GM19455 (cell line): ENCODE measurements around the gene ANKRD17.
A peak's percentile ranks its signal among the peaks of the same experiment; 100 is the strongest.
"Not testable (repeated sequence)": the region's sequence is repeated elsewhere in the genome, so short reads cannot be mapped to it uniquely, and the experiment has no call there.

Experiments
- ATAC-seq: cut with Tn5 transposase; IDR thresholded peaks from one replicate; pipeline ENCODE4 v1.9.1; 2021; ENCODE audit not compliant: unreplicated experiment

Gene ANKRD17

DNA sequence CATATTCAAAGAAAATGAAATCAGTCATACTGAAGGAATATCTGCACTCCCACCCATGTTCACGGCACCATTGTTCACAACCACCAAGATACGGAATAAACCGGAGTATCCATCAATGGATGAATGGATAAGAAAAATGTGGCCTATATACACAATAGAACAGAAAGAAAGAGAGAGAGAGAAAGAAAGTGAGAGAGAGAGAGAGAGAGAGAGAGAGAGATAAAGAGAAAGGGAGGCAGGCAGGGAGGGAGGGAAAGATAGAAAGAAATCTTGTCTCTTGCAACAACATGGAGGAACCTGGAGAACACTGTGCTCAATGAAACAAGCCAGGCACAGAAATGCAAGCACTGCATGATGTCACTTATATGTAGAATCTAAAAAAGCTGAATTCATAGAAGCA, 52.4 kb downstream of the ANKRD17 start:
- ATAC-seq = no peak

- no peak for ATAC-seq
Observed at GRCh38 chr4:73205482-73205881, 53.1 kb downstream of the ANKRD17 start.

DNA sequence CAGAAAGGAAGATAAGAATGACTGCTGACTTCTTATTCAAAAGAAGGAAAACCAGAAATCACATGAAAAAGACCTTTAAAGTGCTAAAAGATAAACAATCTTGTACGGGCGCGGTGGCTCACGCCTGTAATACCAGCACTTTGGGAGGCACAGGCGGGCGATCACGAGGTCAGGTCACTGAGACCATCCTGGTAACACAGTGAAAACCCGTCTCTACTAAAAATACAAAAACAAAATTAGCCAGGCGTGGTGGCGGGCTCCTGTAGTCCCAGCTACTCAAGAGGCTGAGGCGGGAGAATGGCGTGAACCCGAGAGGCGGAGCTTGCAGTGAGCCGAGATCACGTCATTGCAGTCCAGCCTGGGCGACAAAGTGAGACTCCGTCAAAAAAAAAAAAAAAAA, 54.6 kb downstream of the ANKRD17 start:
- ATAC-seq = not testable (repeated sequence)

GRCh38 chr4:73197220-73197619, 61.4 kb downstream of the ANKRD17 start:
- ATAC-seq = no peak

- ATAC-seq = no peak
Observed at GRCh38 chr4:73194064-73194463, 64.5 kb downstream of the ANKRD17 start.

DNA sequence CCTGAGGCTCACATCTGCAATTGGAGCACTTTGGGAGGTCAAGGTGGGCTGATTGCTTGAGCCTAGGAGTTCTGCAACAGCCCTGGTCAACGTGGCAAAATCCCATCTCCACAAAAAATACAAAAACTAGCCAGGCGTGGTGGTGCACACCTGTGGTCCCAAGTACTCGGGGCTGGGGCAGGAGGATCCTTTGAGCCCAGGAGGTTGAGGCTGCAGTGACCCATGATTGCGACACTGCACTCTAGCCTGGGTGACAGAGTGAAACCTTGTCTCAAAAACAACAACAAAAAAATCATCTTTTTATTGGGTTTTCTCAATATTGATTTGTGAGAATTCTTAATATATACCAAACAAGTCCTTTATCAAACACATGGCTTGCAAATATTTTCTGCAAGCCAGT, 64.9 kb downstream of the ANKRD17 start:
- peak; percentile 15 for ATAC-seq

DNA sequence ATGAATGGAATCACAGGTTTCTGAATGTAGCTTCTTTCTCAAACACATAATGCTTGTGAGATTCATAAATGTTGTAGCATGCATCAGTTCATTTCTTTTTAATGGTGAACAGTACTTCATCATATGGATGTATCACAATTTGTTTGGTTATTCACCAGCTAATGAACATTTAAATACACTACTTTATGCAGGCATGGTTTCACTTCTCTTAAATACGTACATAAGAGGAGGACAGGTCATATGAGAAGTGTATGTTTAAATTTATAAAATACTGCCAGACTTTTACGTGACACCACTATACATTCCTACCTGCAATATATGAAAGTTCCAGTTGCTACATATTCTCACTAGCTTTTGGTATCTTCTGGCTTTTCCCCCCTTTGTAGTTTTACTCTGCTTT, 65.4 kb downstream of the ANKRD17 start:
- ATAC-seq = peak; percentile 55

DNA sequence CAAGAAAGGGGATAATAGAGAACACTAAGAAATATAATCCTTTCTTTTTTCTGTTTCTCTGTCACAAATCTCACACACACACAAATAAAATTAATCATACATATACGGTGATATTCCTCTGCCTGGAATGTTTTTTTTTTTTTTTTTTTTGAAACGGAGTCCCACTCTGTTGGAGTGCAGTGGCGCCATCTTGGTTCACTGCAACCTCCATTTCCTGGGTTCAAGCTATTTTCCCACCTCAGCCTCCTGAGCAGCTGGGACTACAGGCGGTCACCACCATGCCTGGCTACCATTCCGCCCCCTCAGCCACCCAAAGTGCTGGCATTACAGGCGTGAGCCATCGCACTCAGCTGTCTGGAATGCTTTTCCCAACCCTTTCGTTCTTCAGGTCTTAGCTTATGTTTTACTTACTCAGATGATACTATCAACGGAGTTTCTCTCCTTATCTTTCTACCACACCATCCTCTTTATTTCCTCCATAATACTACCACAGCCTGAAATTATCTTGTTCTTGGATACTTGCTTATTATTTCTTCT, 69.3 kb downstream of the ANKRD17 start:
- no peak for ATAC-seq

DNA sequence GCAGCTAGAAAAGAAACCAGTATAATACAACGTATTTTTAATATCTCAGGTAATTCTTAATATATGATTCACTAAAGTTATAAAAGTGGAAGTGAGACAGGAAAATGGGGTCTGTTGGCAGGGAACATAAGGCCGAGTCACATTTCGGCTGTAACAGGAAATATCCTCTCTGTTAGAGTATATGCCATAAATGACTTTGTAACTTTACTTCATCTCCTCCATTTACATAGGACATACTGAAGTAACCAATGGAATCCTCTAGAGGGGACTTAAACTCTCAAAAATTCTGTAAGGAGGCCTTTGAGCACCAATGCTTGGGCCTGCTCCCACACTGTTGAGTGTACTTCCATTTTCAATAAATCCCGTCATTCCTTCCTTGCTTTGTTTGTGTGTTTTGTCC, 71.3 kb downstream of the ANKRD17 start:
- peak; percentile 64 for ATAC-seq

DNA sequence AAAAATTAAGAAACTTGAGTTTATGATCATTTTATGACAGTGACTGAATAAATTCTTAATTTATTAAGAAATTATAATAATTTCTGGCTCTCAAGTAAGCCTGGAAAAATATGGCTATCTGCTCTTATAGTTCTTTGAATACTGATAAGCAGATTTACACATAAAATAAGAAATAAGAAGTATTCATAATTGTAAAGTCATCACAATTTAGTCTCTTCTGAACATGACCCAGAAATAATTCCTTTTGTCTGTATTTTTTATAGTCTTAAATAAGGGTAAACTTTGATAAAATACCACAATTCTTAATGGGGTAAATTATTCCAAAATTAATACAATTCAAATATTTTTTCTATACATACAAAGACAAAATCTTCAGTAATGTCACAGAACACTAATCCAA, 72.7 kb downstream of the ANKRD17 start:
- ATAC-seq = no peak

DNA sequence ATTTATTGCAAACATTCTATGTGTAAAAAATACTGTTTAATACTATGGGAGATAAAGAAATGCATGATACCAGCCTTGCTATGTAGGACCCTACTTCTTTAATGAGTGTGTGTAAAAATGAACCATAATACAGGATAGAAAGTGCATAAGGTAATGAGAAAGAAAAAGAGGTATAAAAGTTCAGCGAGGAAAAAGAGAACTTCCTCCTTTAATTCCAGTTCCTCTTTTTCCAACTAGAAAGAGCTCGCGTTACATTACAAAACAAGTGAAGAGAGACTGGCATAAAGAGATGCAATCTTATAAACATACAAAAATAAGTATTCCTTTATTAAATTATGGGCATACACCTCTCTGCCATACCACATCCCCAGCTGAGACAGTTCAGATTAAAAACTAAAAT, 77.4 kb downstream of the ANKRD17 start:
- no peak for ATAC-seq

DNA sequence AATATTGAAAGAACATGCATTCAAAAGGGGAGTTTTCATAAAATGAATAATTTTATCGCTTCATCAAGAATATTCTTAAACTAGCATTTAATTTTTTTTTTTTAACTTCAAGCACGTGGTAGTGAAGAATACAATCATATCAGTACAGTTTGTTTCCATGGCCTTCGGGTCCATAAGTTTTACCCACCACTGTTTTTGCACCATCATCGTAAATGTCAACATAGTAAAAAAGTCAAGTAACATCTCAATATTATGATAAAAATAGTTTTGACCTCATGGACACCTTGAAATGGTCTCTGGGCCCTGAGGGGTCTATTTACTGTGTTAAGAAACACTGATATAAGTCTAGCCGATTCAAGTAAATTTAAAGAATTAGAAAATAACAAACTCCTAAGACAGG, 80.2 kb downstream of the ANKRD17 start:
- ATAC-seq = no peak

DNA sequence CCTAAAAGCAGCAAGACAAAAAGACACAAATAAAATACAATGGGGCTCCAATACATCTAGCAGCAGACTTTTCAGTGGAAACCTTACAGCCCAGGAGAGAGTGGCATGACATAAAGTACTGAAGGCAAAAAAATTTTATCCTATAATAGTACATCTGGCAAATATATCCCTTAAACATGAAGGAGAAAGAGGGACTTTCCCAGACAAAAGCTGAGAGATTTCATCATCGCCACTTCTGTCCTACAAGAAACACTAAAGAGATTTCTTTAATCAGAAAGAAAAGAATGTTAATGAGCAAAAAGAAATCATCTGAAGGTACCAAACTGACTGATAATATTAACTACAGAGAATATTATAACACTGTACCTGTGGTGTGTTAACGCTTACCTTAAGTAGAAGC, 86.4 kb downstream of the ANKRD17 start:
- no peak for ATAC-seq

GRCh38 chr4:73170518-73171198, 87.9 kb downstream of the ANKRD17 start:
- ATAC-seq = no peak

GRCh38 chr4:73166212-73166611, 92.4 kb downstream of the ANKRD17 start:
- no peak for ATAC-seq

DNA sequence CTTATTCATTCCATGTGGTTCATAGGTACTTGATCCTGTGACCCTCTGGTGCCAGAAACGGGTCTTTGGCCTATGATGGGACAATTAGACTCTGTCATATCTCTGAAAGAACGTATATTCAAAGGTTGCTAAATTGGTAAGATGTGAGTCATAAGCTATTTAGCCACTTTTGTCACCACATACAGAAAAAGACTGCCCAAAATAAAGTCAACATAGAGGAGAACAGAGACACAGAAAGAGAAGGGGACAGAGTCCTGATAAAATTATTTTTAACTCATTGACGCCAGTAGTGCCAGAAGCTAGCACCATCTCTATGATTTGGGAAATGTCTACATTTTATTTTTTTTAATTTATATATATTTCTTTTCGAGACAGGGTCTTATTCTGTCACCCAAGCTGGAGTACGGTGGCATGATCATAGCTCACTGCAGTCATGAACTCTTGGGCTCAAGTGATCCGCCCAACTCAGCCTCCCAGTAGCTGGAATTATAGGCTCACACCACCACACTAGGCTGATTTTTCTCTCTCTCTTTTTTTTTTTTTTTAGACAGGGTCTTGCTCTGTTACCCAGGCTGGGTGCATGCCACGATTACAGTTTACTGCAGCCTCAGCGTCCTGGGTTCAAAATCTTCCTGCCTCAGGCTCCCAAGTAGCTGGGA, 96.9 kb downstream of the ANKRD17 start:
- no peak for ATAC-seq

GRCh38 chr4:73156394-73156793, 102.2 kb downstream of the ANKRD17 start:
- ATAC-seq = no peak

DNA sequence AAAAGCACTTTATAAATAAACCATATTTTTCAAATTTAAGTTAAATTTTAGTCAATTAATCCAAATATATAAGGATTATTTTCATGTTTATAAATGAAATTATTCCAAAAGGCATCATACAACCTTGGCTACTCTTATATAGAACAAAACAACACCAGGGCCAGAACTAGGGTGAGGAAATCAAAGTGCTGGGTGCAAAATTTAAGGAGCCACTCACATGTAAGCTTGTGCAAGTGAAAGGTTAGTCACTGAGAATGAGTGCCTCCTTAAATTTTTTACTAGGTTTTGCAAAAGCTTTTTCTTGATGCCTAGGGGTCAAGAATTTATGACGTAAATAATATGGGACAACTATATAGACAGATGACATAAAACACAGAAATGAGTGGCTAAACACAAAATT, 105.7 kb downstream of the ANKRD17 start:
- no peak for ATAC-seq

- no peak for ATAC-seq
Observed at GRCh38 chr4:73142995-73143547, 115.5 kb downstream of the ANKRD17 start.

- ATAC-seq = no peak
Observed at GRCh38 chr4:73139991-73140390, 118.6 kb downstream of the ANKRD17 start.

DNA sequence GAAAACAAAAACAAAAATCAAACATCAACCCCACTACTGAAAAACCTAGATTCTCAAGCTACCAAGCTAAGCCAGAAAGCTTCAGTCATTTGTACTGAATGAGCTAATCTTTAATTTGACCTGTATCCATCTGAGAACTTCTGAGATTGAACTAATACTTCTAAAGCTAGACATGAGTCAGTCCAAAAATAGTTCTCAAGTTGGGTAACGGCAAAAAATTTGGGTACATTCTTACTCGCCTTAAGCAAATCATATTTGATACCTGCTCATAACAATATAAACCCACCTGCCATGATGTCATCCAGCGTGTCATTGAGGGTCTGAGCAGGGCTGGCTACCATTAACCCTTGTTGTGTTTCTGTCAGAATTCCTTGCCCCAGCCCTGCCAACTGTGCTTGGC, 119.4 kb downstream of the ANKRD17 start:
- no peak for ATAC-seq

DNA sequence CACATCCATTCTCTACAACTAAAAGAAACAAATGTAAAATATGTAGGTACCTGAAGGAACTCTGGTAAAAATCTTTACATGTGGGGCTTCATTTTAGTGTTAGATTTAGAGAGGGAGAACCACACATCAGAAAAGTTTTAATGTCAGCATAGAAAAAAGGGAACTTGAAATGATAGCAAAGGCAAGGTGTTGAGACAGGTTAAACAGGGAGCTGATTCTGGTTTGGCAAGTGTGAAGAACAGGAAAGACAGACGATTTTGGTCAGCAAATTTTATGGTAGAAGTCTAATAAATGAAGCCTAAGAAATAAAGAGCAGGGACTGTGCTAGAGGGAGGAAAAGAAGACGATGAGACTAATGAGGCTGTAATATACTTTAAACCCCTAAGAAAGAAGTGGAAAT, 121.5 kb downstream of the ANKRD17 start:
- ATAC-seq = no peak
